H1 (cell line): Measurements from ENCODE around the gene RFK. TPM values are rescaled to one million over a fixed set of nuclear protein-coding genes. Genes with fewer than 3 reads are reported as not detected.

Source experiments
- CTCF ChIA-PET: fragments of 300-600 bp; sonication (Branson Sonifier 250); formaldehyde crosslinking; loops from one replicate; lab custom pipeline; 2021; ENCODE audit not compliant: partially characterized antibody; lab: Charles Lee
- POLR2A ChIA-PET: fragments of 300-600 bp; sonication (Branson Sonifier 250); formaldehyde crosslinking; loops from one replicate; lab custom pipeline; 2021; ENCODE audit warnings: inconsistent platforms; ENCODE audit not compliant: partially characterized antibody; lab: Charles Lee
- DNase-seq, 2 experiments: peaks; one replicate each; pipeline versions ENCODE4 v3.0.0 to v3.0.0-alpha.2; 2010 to 2022; ENCODE audit warnings: low spot score in 2 of 2, low read depth in 1 of 2, mixed read lengths in 1 of 2
- FAIRE-seq: peaks from 2 replicates; lab custom pipeline; 2011; peaks lifted over from hg19 to GRCh38; lab: Jason Lieb, UNC
- H2AFZ ChIP-seq: 2 replicates; pipeline ENCODE4 v1.8.1; 2012; ENCODE audit warnings: low read length, inconsistent platforms
- H2AK5ac ChIP-seq: 2 replicates; pipeline ENCODE4 v1.6.1; 2013; ENCODE audit warnings: low read depth, low read length
- H2BK120ac ChIP-seq: replicated peaks from 2 replicates; pipeline ENCODE3; 2013; ENCODE audit warnings: low read depth, low read length, inconsistent platforms
- H2BK12ac ChIP-seq: 2 replicates; pipeline ENCODE4 v1.6.1; 2013; ENCODE audit warnings: low read depth, low read length
- H2BK15ac ChIP-seq: 2 replicates; pipeline ENCODE4 v1.6.1; 2013; ENCODE audit warnings: low read length
- H2BK20ac ChIP-seq: 2 replicates; pipeline ENCODE4 v1.6.1; 2013; ENCODE audit warnings: low read length
- H2BK5ac ChIP-seq: 2 replicates; pipeline ENCODE4 v1.6.1; 2013; ENCODE audit warnings: low read depth, low read length
- H3K14ac ChIP-seq: 2 replicates; pipeline ENCODE4 v1.6.1; 2013; ENCODE audit warnings: inconsistent platforms; ENCODE audit not compliant: insufficient read length
- H3K18ac ChIP-seq: 2 replicates; pipeline ENCODE4 v1.6.1; 2013; ENCODE audit warnings: low read length; ENCODE audit errors: extremely low read depth
- H3K23ac ChIP-seq: 2 replicates; pipeline ENCODE4 v1.6.1; 2013; ENCODE audit warnings: inconsistent platforms; ENCODE audit not compliant: insufficient read length
- H3K23me2 ChIP-seq: 2 replicates; pipeline ENCODE4 v1.6.1; 2013; ENCODE audit warnings: low read depth, low read length
- H3K27ac ChIP-seq: 2 replicates; pipeline ENCODE4 v1.6.1; 2011; ENCODE audit warnings: low read depth, low read length, inconsistent platforms
- H3K27me3 ChIP-seq, 4 experiments: replicated peaks in 1 of 4; 1 replicate in 1 of 4; 2 replicates in 3 of 4; pipeline versions ENCODE4 v1.6.1 to v1.8.1; 2011 to 2013; ENCODE audit warnings: low read length in 3 of 4, mild to moderate bottlenecking in 3 of 4, inconsistent platforms in 2 of 4, mixed read lengths in 2 of 4, moderate library complexity in 1 of 4; ENCODE audit not compliant: control insufficient read depth in 3 of 4, insufficient read depth in 3 of 4; ENCODE audit errors: extremely low read depth in 1 of 4
- H3K36me3 ChIP-seq, 4 experiments: 2 replicates each; pipeline versions ENCODE4 v1.6.1 to v1.8.1; 2011 to 2013; ENCODE audit warnings: mild to moderate bottlenecking in 4 of 4, low read length in 3 of 4, moderate library complexity in 2 of 4, control low read depth in 1 of 4, inconsistent platforms in 1 of 4; ENCODE audit not compliant: insufficient read depth in 4 of 4, control insufficient read depth in 2 of 4
- H3K4ac ChIP-seq: replicated peaks from 2 replicates; pipeline ENCODE3; 2013; ENCODE audit warnings: low read length, low read depth, mixed read lengths, inconsistent platforms; ENCODE audit not compliant: insufficient read length
- H3K4me1 ChIP-seq, 4 experiments: replicated peaks in 1 of 4; 1 replicate in 1 of 4; 2 replicates in 3 of 4; pipeline versions ENCODE4 v1.6.1 to v1.8.1; 2011 to 2013; ENCODE audit warnings: low read length in 3 of 4, inconsistent platforms in 2 of 4, mixed read lengths in 1 of 4; ENCODE audit not compliant: insufficient read depth in 4 of 4, control insufficient read depth in 3 of 4
- H3K4me2 ChIP-seq, 2 experiments: 2 replicates each; pipeline versions ENCODE4 v1.6.1 to v1.8.1; 2011 to 2013; ENCODE audit warnings: low read depth in 2 of 2, low read length in 2 of 2, control low read depth in 1 of 2, inconsistent platforms in 1 of 2, mild to moderate bottlenecking in 1 of 2; ENCODE audit not compliant: insufficient read depth in 1 of 2
- H3K4me3 ChIP-seq, 4 experiments: fragments of 200-600, 300-600 bp in 1 of 4; sonication (generic), shearing (Covaris generic), sonication (Bioruptor Twin) in 1 of 4; 2 replicates each; pipeline versions ENCODE4 v1.5.1 to v1.8.1; 2011 to 2016; ENCODE audit warnings: low read length in 4 of 4, low read depth in 3 of 4, control low read depth in 2 of 4, inconsistent platforms in 2 of 4, mild to moderate bottlenecking in 2 of 4, mixed read lengths in 1 of 4, moderate library complexity in 1 of 4; ENCODE audit not compliant: insufficient read depth in 2 of 4; ENCODE audit errors: extremely low read depth in 1 of 4
- H3K56ac ChIP-seq: replicated peaks from 2 replicates; pipeline ENCODE3; 2013; ENCODE audit warnings: low read depth, mild to moderate bottlenecking, mixed read lengths, low read length, inconsistent platforms; ENCODE audit not compliant: insufficient read length
- H3K79me1 ChIP-seq: 2 replicates; pipeline ENCODE4 v1.6.1; 2013; ENCODE audit warnings: low read depth, low read length, control low read depth
- H3K79me2 ChIP-seq, 2 experiments: 2 replicates each; pipeline versions ENCODE4 v1.6.1 to v1.8.1; 2012 to 2013; ENCODE audit warnings: low read length in 2 of 2, mild to moderate bottlenecking in 2 of 2, inconsistent platforms in 1 of 2; ENCODE audit not compliant: insufficient read depth in 2 of 2, control insufficient read depth in 1 of 2
- H3K9ac ChIP-seq, 4 experiments: replicated peaks in 1 of 4; 1 replicate in 1 of 4; 2 replicates in 3 of 4; pipeline versions ENCODE4 v1.6.1 to v1.8.1; 2011 to 2013; ENCODE audit warnings: low read depth in 3 of 4, low read length in 3 of 4, control low read depth in 2 of 4, mild to moderate bottlenecking in 2 of 4, moderate library complexity in 2 of 4, inconsistent platforms in 1 of 4; ENCODE audit errors: extremely low read depth in 1 of 4
- H3K9me3 ChIP-seq, 2 experiments: 2 replicates each; pipeline versions ENCODE4 v1.6.1 to v1.8.1; 2012 to 2013; ENCODE audit warnings: mild to moderate bottlenecking in 2 of 2, moderate library complexity in 2 of 2, control low read depth in 1 of 2, inconsistent platforms in 1 of 2, low read depth in 1 of 2, low read length in 1 of 2, mixed read lengths in 1 of 2; ENCODE audit not compliant: insufficient read depth in 2 of 2
- H4K20me1 ChIP-seq, 2 experiments: replicated peaks in 1 of 2; 2 replicates each; pipeline versions ENCODE3 to v1.8.1; 2011 to 2013; ENCODE audit warnings: inconsistent platforms in 2 of 2, low read length in 2 of 2, mild to moderate bottlenecking in 1 of 2; ENCODE audit not compliant: insufficient read depth in 2 of 2, control insufficient read depth in 1 of 2
- H4K5ac ChIP-seq: 2 replicates; pipeline ENCODE4 v1.6.1; 2013; ENCODE audit warnings: low read length, low read depth, mixed read lengths, inconsistent platforms; ENCODE audit not compliant: insufficient read length
- H4K8ac ChIP-seq: 2 replicates; pipeline ENCODE4 v1.8.0; 2013; ENCODE audit warnings: mild to moderate bottlenecking, moderate library complexity, low read length, inconsistent platforms; ENCODE audit not compliant: insufficient read depth; ENCODE audit errors: extremely low read depth
- H4K91ac ChIP-seq: replicated peaks from 2 replicates; pipeline ENCODE3; 2013; ENCODE audit warnings: low read length, mixed read lengths, inconsistent platforms; ENCODE audit not compliant: insufficient read length
- BRCA1 ChIP-seq: IDR thresholded peaks from 2 replicates; pipeline ENCODE4 v1.6.1; 2012; ENCODE audit warnings: low read depth, low read length, improper control_type of control experiment
- HDAC2 ChIP-seq, 2 experiments: fragments of 300-600 bp in 1 of 2; sonication (generic) in 1 of 2; IDR thresholded peaks; 2 replicates each; pipeline ENCODE4 v1.6.1; 2011 to 2012; ENCODE audit warnings: low read depth in 2 of 2, low read length in 2 of 2, mild to moderate bottlenecking in 2 of 2, moderate library complexity in 2 of 2, borderline replicate concordance in 1 of 2, inconsistent platforms in 1 of 2
- KDM4A ChIP-seq: IDR thresholded peaks from one replicate; pipeline ENCODE4 v1.7.1; 2012; ENCODE audit warnings: low read depth, mild to moderate bottlenecking, moderate library complexity, low read length, inconsistent platforms; ENCODE audit not compliant: severe bottlenecking
- SUZ12 ChIP-seq: fragments of 200-600 bp; sonication (generic); IDR thresholded peaks from 2 replicates; pipeline ENCODE4 v1.6.1; 2012; ENCODE audit warnings: mild to moderate bottlenecking, inconsistent platforms, low read length, moderate library complexity, mixed read lengths
- WGBS, 2 experiments: shearing (Covaris generic) in 1 of 2; methylation state at CpG; one replicate each; pipeline versions ENCODE4 v1.1.6 to v1.1.7; 2013 to 2015; ENCODE audit warnings: low lambda C conversion rate in 2 of 2, mixed read lengths in 2 of 2, inconsistent platforms in 1 of 2, low coverage in 1 of 2, missing lambda C conversion rate in 1 of 2; ENCODE audit not compliant: insufficient replicate concordance in 2 of 2, insufficient coverage in 1 of 2, insufficient read length in 1 of 2; ENCODE audit errors: extremely low coverage in 1 of 2, missing lambda C conversion rate in 1 of 2; 5-methylcytosine and 5-hydroxymethylcytosine counted together
- polyA plus RNA-seq, 7 experiments: library from polyadenylated mRNA; depleted of rRNA in 3 of 7; stranded (reverse) in 5 of 7; unstranded in 2 of 7; fragments of >200 nt in 5 of 7; fragments of 200-250 nt in 2 of 7; gene quantifications; 1 replicate in 5 of 7; 2 replicates in 1 of 7; 4 replicates in 1 of 7; pipeline versions ENCODE4 v1.2.1 to v1.2.3, GENCODE V29; 2011 to 2013; ENCODE audit warnings: missing spikeins in 2 of 7, mixed read lengths in 2 of 7
- total RNA-seq: library from RNA; stranded (reverse); fragmentation: NEBNext Ultra II Directional; extraction: Animal tissue kit (Norgen Biotek cat#: 25700); gene quantifications from 2 replicates; pipeline ENCODE4 v1.2.1, GENCODE V29; 2021

The RFK gene
- total and polyA plus RNA-seq, 2 of the 8 experiments (the other 6 are each of a cell fraction or from before 2014, with no cell fraction given): 4.3 to 10.6 TPM

DNA sequence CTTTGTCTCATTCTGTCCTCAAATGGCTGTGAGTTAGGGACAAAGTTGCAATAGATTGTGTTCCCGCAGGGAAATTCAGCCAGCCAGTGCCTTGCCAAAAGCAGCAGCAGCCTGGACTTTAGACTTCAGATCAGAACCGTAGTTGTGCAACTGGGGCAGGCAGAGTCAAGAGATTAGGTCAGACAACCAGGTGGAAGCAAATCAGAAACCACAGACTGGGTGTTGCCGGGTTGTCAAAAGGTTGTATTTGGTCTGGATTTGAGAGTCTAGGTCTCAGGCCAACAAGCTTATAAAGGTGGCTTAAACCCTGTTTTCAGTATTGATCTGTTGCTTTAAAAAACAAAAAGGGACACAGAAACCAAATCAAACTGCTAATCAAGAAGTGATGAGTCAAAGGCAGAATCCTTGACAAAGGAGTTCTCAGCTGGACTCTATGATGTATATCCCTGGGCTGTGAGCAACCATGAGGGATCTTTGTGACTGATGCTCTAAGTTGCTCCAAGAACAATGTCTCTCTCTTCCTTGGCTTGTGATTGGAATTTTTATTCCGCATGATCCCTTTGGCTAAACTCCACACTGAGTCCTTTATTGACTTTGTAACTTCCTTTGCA is 20.9 kb downstream of the RFK start:
- H3K4ac ChIP-seq: no peak overlapping the region
- H3K23ac ChIP-seq: no peak overlapping the region
- H3K56ac ChIP-seq: no peak overlapping the region
- H2BK20ac ChIP-seq: no peak overlapping the region
- H3K4me3 ChIP-seq: no peak overlapping the region
- H3K18ac ChIP-seq: no peak overlapping the region
- H2BK120ac ChIP-seq: no peak overlapping the region
- H2AFZ ChIP-seq: no peak overlapping the region
- no peaks in the 10 kb centered on the region for H3K79me2 ChIP-seq
- H4K5ac ChIP-seq: no peak overlapping the region
- H3K23me2 ChIP-seq: no peaks in the 10 kb centered on the region
- FAIRE-seq (no peak), DNase-seq (no peak)
- no peak overlapping the region for H4K8ac ChIP-seq
- no peaks in the 10 kb centered on the region for H3K36me3 ChIP-seq
- no peak overlapping the region for H3K27ac ChIP-seq
- H3K14ac ChIP-seq: no peak overlapping the region
- no peak overlapping the region for H3K4me2 ChIP-seq
- POLR2A ChIA-PET: no interaction called here
- no peak overlapping the region for H3K9ac ChIP-seq
- CTCF ChIA-PET: no interaction called here
- no peaks in the 10 kb centered on the region for H4K20me1 ChIP-seq
- no peaks in the 10 kb centered on the region for H3K9me3 ChIP-seq
- no peaks in the 10 kb centered on the region for H3K4me1 ChIP-seq
- H3K27me3 ChIP-seq: no peaks in the 10 kb centered on the region
- H2AK5ac ChIP-seq: no peak overlapping the region
- TF ChIP-seq BRCA1 (no peak), HDAC2 (IDR thresholded peaks at IDR 0.05; ENCODE audit: borderline replicate concordance in 1 of 2, low read depth in 2 of 2, low read length in 2 of 2) (no peak), SUZ12 (no peak), KDM4A (no peak)
- 90% methylated on average over 4 of the region's 4 CpGs; no CpG with 5 or more reads in 1 of the 2 experiments for WGBS, 2 experiments
- H3K79me1 ChIP-seq: no peaks in the 10 kb centered on the region
- no peak overlapping the region for H2BK5ac ChIP-seq
- H4K91ac ChIP-seq: no peak overlapping the region
- H2BK15ac ChIP-seq: no peak overlapping the region
- no peak overlapping the region for H2BK12ac ChIP-seq
